ENCODE data around the gene SAFB2.

DNA sequence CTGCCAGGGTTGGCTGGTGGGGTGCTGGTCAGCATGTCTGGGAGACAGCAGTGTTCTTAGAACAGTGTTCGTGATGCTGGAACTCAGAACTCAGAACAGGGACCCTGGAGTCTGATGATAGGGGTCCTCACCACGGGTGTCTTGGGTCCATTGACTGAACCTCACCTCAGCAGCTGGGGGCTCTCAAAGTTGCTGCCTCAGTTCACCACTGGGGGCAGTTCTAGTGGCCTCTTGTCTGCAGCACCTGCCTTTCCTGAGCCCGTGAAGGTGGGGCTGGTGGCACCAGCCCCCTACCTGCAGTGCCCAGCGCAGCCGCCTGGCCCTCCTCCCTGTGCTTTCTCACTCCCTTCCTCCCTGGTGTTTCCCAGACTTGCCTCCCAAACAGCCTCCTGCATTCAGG lies 28.8 kb upstream of the SAFB2 start:
- TF ChIP-seq, protein P1, sequence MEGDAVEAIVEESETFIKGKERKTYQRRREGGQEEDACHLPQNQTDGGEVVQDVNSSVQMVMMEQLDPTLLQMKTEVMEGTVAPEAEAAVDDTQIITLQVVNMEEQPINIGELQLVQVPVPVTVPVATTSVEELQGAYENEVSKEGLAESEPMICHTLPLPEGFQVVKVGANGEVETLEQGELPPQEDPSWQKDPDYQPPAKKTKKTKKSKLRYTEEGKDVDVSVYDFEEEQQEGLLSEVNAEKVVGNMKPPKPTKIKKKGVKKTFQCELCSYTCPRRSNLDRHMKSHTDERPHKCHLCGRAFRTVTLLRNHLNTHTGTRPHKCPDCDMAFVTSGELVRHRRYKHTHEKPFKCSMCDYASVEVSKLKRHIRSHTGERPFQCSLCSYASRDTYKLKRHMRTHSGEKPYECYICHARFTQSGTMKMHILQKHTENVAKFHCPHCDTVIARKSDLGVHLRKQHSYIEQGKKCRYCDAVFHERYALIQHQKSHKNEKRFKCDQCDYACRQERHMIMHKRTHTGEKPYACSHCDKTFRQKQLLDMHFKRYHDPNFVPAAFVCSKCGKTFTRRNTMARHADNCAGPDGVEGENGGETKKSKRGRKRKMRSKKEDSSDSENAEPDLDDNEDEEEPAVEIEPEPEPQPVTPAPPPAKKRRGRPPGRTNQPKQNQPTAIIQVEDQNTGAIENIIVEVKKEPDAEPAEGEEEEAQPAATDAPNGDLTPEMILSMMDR (IDR thresholded peaks at IDR 0.05 in 2 of 3, conservative IDR thresholded peaks at IDR 0.05 in 1 of 3; ENCODE audit: borderline replicate concordance in 1 of 3, insufficient read depth in 1 of 3, low read depth in 2 of 3, low read length in 2 of 3) = peak in 2 of 3 experiments; percentile 17 to 24; a peak in 2 of 6 replicates
- TF ChIP-seq POLR2AphosphoS5 (IDR thresholded peaks at IDR 0.05; ENCODE audit: low read depth, low read length) (no peak), SP1 (IDR thresholded peaks at IDR 0.05; ENCODE audit: low read depth) (no peak), EZH2 (IDR thresholded peaks at IDR 0.05) (no peak), POLR2A (IDR thresholded peaks at IDR 0.05; ENCODE audit: borderline replicate concordance, extremely low read depth, insufficient read depth, insufficient read length) (no peak), EZH2phosphoT487 (IDR thresholded peaks at IDR 0.05; ENCODE audit: borderline replicate concordance) (no peak), JUND (IDR thresholded peaks at IDR 0.05) (no peak)
- TF ChIP-seq, protein P2, sequence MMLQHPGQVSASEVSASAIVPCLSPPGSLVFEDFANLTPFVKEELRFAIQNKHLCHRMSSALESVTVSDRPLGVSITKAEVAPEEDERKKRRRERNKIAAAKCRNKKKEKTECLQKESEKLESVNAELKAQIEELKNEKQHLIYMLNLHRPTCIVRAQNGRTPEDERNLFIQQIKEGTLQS (IDR thresholded peaks at IDR 0.05) = no peak
- TF ChIP-seq, protein P3, sequence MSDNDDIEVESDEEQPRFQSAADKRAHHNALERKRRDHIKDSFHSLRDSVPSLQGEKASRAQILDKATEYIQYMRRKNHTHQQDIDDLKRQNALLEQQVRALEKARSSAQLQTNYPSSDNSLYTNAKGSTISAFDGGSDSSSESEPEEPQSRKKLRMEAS (IDR thresholded peaks at IDR 0.05) = no peak
